ENCODE results near the gene ACTRT2.

The ACTRT2 gene

GRCh38 chr1:3054474-3054873 is 33.2 kb downstream of the ACTRT2 start:
- no peak for DNase-seq
- no peak overlapping the region for H3K27ac ChIP-seq (ENCODE audit: insufficient read depth, low read length, poor library complexity, severe bottlenecking)
- H3K36me3 ChIP-seq (ENCODE audit: control insufficient read depth, insufficient read depth, low read length) = no peaks in the 10 kb centered on the region
- H3K27me3 ChIP-seq (replicated peaks; ENCODE audit: control insufficient read depth, insufficient read depth, low read length, poor library complexity, severe bottlenecking) = no peaks in the 10 kb centered on the region
- no peaks in the 10 kb centered on the region for H3K9me3 ChIP-seq (ENCODE audit: control insufficient read depth, low read length)
- no peaks in the 10 kb centered on the region for H3K4me1 ChIP-seq (ENCODE audit: control insufficient read depth, insufficient read depth, low read length, poor library complexity, severe bottlenecking)
- H3K4me3 ChIP-seq (ENCODE audit: insufficient read depth, low read depth, low read length, poor library complexity, severe bottlenecking) = no peak overlapping the region

- H3K27me3 ChIP-seq (replicated peaks; ENCODE audit: control insufficient read depth, insufficient read depth, low read length, poor library complexity, severe bottlenecking) = no peaks in the 10 kb centered on the region
- DNase-seq = no peak
- no peak overlapping the region for H3K27ac ChIP-seq (ENCODE audit: insufficient read depth, low read length, poor library complexity, severe bottlenecking)
- no peak overlapping the region for H3K4me3 ChIP-seq (ENCODE audit: insufficient read depth, low read depth, low read length, poor library complexity, severe bottlenecking)
- H3K9me3 ChIP-seq (ENCODE audit: control insufficient read depth, low read length) = no peaks in the 10 kb centered on the region
- H3K36me3 ChIP-seq (ENCODE audit: control insufficient read depth, insufficient read depth, low read length) = no peaks in the 10 kb centered on the region
- no peaks in the 10 kb centered on the region for H3K4me1 ChIP-seq (ENCODE audit: control insufficient read depth, insufficient read depth, low read length, poor library complexity, severe bottlenecking)
These were observed 33.8 kb downstream of the ACTRT2 start for GRCh38 chr1:3055051-3055450.

GRCh38 chr1:3056641-3057040 is 35.4 kb downstream of the ACTRT2 start:
- no peak for DNase-seq
- Histone ChIP-seq H3K4me1 (ENCODE audit: control insufficient read depth, insufficient read depth, low read length, poor library complexity, severe bottlenecking) (no peaks in the 10 kb centered on the region), H3K9me3 (ENCODE audit: control insufficient read depth, low read length) (no peaks in the 10 kb centered on the region), H3K36me3 (ENCODE audit: control insufficient read depth, insufficient read depth, low read length) (no peaks in the 10 kb centered on the region), H3K27me3 (replicated peaks; ENCODE audit: control insufficient read depth, insufficient read depth, low read length, poor library complexity, severe bottlenecking) (no peaks in the 10 kb centered on the region), H3K4me3 (ENCODE audit: insufficient read depth, low read depth, low read length, poor library complexity, severe bottlenecking) (no peak overlapping the region), H3K27ac (ENCODE audit: insufficient read depth, low read length, poor library complexity, severe bottlenecking) (no peak overlapping the region)

- H3K4me3 ChIP-seq (ENCODE audit: insufficient read depth, low read depth, low read length, poor library complexity, severe bottlenecking) = no peak overlapping the region
- H3K4me1 ChIP-seq (ENCODE audit: control insufficient read depth, insufficient read depth, low read length, poor library complexity, severe bottlenecking) = no peaks in the 10 kb centered on the region
These were observed 37.2 kb downstream of the ACTRT2 start for GRCh38 chr1:3058263-3059030.

GRCh38 chr1:3060127-3060526 is 38.9 kb downstream of the ACTRT2 start:
- Histone ChIP-seq H3K27me3 (replicated peaks; ENCODE audit: control insufficient read depth, insufficient read depth, low read length, poor library complexity, severe bottlenecking) (no peaks in the 10 kb centered on the region), H3K36me3 (ENCODE audit: control insufficient read depth, insufficient read depth, low read length) (no peaks in the 10 kb centered on the region), H3K4me1 (ENCODE audit: control insufficient read depth, insufficient read depth, low read length, poor library complexity, severe bottlenecking) (no peaks in the 10 kb centered on the region), H3K4me3 (ENCODE audit: insufficient read depth, low read depth, low read length, poor library complexity, severe bottlenecking) (no peak overlapping the region), H3K9me3 (ENCODE audit: control insufficient read depth, low read length) (no peaks in the 10 kb centered on the region), H3K27ac (ENCODE audit: insufficient read depth, low read length, poor library complexity, severe bottlenecking) (no peak overlapping the region)
- no peak for DNase-seq

More at GRCh38 chr1:3058263-3059030, 37.2 kb downstream of the ACTRT2 start:
- H3K27me3 ChIP-seq (replicated peaks; ENCODE audit: control insufficient read depth, insufficient read depth, low read length, poor library complexity, severe bottlenecking) = no peaks in the 10 kb centered on the region
- no peak for DNase-seq
- H3K9me3 ChIP-seq (ENCODE audit: control insufficient read depth, low read length) = no peaks in the 10 kb centered on the region
- H3K27ac ChIP-seq (ENCODE audit: insufficient read depth, low read length, poor library complexity, severe bottlenecking) = no peak overlapping the region
- no peaks in the 10 kb centered on the region for H3K36me3 ChIP-seq (ENCODE audit: control insufficient read depth, insufficient read depth, low read length)

DNA sequence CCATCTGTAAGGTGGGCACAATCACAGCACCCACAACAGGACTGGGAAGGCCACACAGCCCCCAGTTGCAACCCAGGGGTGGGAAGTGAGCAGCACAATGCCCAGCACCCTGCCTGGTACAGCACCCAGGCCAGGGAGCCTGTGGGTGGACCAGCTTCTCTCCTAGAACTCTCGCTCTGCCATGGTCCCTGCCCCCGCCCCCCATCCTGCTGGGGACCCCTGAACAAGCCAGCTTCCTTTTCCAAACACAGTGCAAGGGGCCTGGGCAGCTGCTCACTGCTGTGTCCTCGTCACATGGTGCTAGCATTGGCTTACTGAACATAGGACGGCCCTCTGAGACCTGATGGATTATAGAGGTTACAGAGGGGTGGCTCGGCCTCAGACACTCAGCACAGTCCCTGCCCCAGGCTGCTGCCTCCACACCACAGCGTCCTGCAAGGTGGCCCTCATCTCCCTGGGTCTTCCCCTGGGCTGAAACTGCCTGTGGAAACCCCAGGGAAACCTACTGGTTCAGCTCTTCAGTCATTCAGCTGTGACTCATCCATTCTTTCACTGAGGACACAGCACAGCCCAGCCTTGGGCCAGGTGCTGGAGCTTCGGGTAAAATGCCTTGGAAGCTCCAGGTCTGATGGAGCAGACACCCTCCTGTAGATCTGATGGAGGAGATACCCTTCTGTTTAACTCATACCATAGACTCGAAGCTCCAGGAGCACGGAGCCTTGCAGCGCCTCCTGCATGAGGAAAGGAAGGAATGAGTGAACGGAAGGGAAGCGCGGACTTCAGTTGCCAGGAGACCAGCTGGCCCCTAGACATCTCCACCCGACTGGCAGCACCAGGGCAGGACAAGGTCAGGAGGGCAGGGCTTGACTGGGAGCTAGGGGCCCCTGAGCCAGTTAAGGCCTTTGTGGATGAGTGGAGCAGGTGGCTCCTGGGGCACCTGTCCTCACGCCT is 39.6 kb downstream of the ACTRT2 start:
- Histone ChIP-seq H3K36me3 (ENCODE audit: control insufficient read depth, insufficient read depth, low read length) (no peaks in the 10 kb centered on the region), H3K27me3 (replicated peaks; ENCODE audit: control insufficient read depth, insufficient read depth, low read length, poor library complexity, severe bottlenecking) (no peaks in the 10 kb centered on the region), H3K4me3 (ENCODE audit: insufficient read depth, low read depth, low read length, poor library complexity, severe bottlenecking) (no peak overlapping the region), H3K27ac (ENCODE audit: insufficient read depth, low read length, poor library complexity, severe bottlenecking) (no peak overlapping the region), H3K4me1 (ENCODE audit: control insufficient read depth, insufficient read depth, low read length, poor library complexity, severe bottlenecking) (no peaks in the 10 kb centered on the region), H3K9me3 (ENCODE audit: control insufficient read depth, low read length) (no peaks in the 10 kb centered on the region)
- DNase-seq = no peak

DNA sequence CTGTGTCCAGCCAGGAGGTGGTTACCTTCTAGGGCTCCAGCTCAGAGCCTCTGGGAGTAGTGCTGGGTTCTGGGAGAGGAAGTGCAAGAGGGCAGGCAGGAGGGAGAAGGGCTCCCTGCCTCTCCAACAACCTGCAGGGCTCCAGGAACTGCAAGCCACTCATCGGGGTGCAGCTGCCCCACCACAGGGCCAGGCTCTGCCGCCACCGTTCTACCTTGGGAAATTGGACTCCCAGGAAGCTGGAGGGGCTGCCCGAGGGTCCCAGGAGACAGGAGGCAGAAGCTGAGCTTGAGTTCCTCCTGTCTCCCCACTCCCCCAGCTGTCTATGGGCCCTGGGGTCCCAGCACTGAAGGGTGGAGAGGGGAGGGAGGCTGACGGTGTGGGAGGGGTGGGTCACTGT is 40.3 kb downstream of the ACTRT2 start:
- no peak for DNase-seq
- peaks cover under 1% of the 10 kb centered on the region for H3K27me3 ChIP-seq (replicated peaks; ENCODE audit: control insufficient read depth, insufficient read depth, low read length, poor library complexity, severe bottlenecking)
- H3K27ac ChIP-seq (ENCODE audit: insufficient read depth, low read length, poor library complexity, severe bottlenecking) = no peak overlapping the region
- no peaks in the 10 kb centered on the region for H3K9me3 ChIP-seq (ENCODE audit: control insufficient read depth, low read length)
- H3K4me1 ChIP-seq (ENCODE audit: control insufficient read depth, insufficient read depth, low read length, poor library complexity, severe bottlenecking) = no peaks in the 10 kb centered on the region
- no peak overlapping the region for H3K4me3 ChIP-seq (ENCODE audit: insufficient read depth, low read depth, low read length, poor library complexity, severe bottlenecking)
- H3K36me3 ChIP-seq (ENCODE audit: control insufficient read depth, insufficient read depth, low read length) = no peaks in the 10 kb centered on the region

- no peak for DNase-seq
These were observed 40.8 kb downstream of the ACTRT2 start for GRCh38 chr1:3061981-3062615.

GRCh38 chr1:3062616-3063378 is 41.5 kb downstream of the ACTRT2 start:
- Histone ChIP-seq H3K4me3 (ENCODE audit: insufficient read depth, low read depth, low read length, poor library complexity, severe bottlenecking) (no peak overlapping the region), H3K4me1 (ENCODE audit: control insufficient read depth, insufficient read depth, low read length, poor library complexity, severe bottlenecking) (peaks cover under 1% of the 10 kb centered on the region), H3K36me3 (ENCODE audit: control insufficient read depth, insufficient read depth, low read length) (no peaks in the 10 kb centered on the region), H3K27me3 (replicated peaks; ENCODE audit: control insufficient read depth, insufficient read depth, low read length, poor library complexity, severe bottlenecking) (peaks cover 11% of the 10 kb centered on the region), H3K27ac (ENCODE audit: insufficient read depth, low read length, poor library complexity, severe bottlenecking) (no peak overlapping the region), H3K9me3 (ENCODE audit: control insufficient read depth, low read length) (no peaks in the 10 kb centered on the region)
- no peak for DNase-seq

More at GRCh38 chr1:3061981-3062615, 40.8 kb downstream of the ACTRT2 start:
- no peaks in the 10 kb centered on the region for H3K4me1 ChIP-seq (ENCODE audit: control insufficient read depth, insufficient read depth, low read length, poor library complexity, severe bottlenecking)
- peaks cover 6% of the 10 kb centered on the region for H3K27me3 ChIP-seq (replicated peaks; ENCODE audit: control insufficient read depth, insufficient read depth, low read length, poor library complexity, severe bottlenecking)
- no peak overlapping the region for H3K4me3 ChIP-seq (ENCODE audit: insufficient read depth, low read depth, low read length, poor library complexity, severe bottlenecking)
- no peak overlapping the region for H3K27ac ChIP-seq (ENCODE audit: insufficient read depth, low read length, poor library complexity, severe bottlenecking)
- H3K36me3 ChIP-seq (ENCODE audit: control insufficient read depth, insufficient read depth, low read length) = no peaks in the 10 kb centered on the region
- H3K9me3 ChIP-seq (ENCODE audit: control insufficient read depth, low read length) = no peaks in the 10 kb centered on the region
